GM10248 (cell line): ENCODE data around the gene NT5DC3.

Source experiments
- CTCF ChIA-PET: fragments of 300-600 bp; sonication (Branson Sonifier 250); formaldehyde crosslinking; extraction: SDS; loops from one replicate; lab custom pipeline; 2021; ENCODE audit warnings: antibody characterized with exemption; lab: Yijun Ruan, JAX
- POLR2A ChIA-PET: fragments of 350-650 bp; sonication (Branson Sonifier 250); formaldehyde crosslinking; extraction: SDS; loops from one replicate; lab custom pipeline; 2020; ENCODE audit warnings: antibody characterized with exemption; lab: Yijun Ruan, JAX
- DNase-seq: peaks from one replicate; pipeline ENCODE4 v3.0.0; 2012; ENCODE audit errors: extremely low spot score
- CTCF ChIP-seq: IDR thresholded peaks from 2 replicates; pipeline ENCODE4 v1.5.1; 2012; ENCODE audit warnings: mild to moderate bottlenecking, low read depth; ENCODE audit errors: extremely low read depth, missing control alignments, control extremely low read depth

The NT5DC3 gene

GRCh38 chr12:103798586-103798985 is 42.4 kb downstream of the NT5DC3 start:
- POLR2A ChIA-PET, result no interaction called here
- TF ChIP-seq CTCF, result no peak
- CTCF ChIA-PET, result interaction anchor here (0.7 kb wide), 1 partner anchor 15 kb away, joined by 3 read pairs; no protein-coding TSS in a partner anchor
- DNase-seq, result no peak

- no peak for TF ChIP-seq CTCF
- DNase-seq, result no peak
- CTCF ChIA-PET, result no interaction called here
- POLR2A ChIA-PET, result no interaction called here
Measured at GRCh38 chr12:103794309-103795213, 46.5 kb downstream of the NT5DC3 start.

- CTCF ChIA-PET, result interaction anchor here (1.0 to 1.6 kb wide), 2 partner anchors 10 to 41 kb away, joined by 3 read pairs; no protein-coding TSS in a partner anchor
- POLR2A ChIA-PET, result no interaction called here
- no peak for DNase-seq
- no peak for TF ChIP-seq CTCF
Measured at GRCh38 chr12:103793512-103794045, 47.5 kb downstream of the NT5DC3 start.

- DNase-seq, result no peak
- ChIA-PET CTCF (interaction anchor here (1.0 to 1.6 kb wide), 3 partner anchors 9 to 42 kb away, joined by 3 read pairs; no protein-coding TSS in a partner anchor), POLR2A (no interaction called here)
- no peak for TF ChIP-seq CTCF
Measured at GRCh38 chr12:103793046-103793445, 48.0 kb downstream of the NT5DC3 start.

- ChIA-PET POLR2A (no interaction called here), CTCF (interaction anchor here (1.1 kb wide), 1 partner anchor 10 kb away, joined by 3 read pairs; no protein-coding TSS in a partner anchor)
- TF ChIP-seq CTCF, result no peak
- DNase-seq, result no peak
Measured at GRCh38 chr12:103791350-103791920, 49.6 kb downstream of the NT5DC3 start.

GRCh38 chr12:103786201-103786600 is 54.8 kb downstream of the NT5DC3 start:
- CTCF ChIA-PET, result interaction anchor here (1.2 to 1.3 kb wide), 2 partner anchors 15 to 28 kb away, joined by 3 to 4 read pairs; no protein-coding TSS in a partner anchor

More at GRCh38 chr12:103786201-103786600, 54.8 kb downstream of the NT5DC3 start:
- POLR2A ChIA-PET, result no interaction called here
- DNase-seq, result no peak
- TF ChIP-seq CTCF, result no peak
